CMK (cell line): ENCODE results near the gene RAB20.
"Not testable (repeated sequence)": the region's sequence is repeated elsewhere in the genome, so short reads cannot be mapped to it uniquely, and the experiment has no call there.

Experiments used
- DNase-seq: peaks from one replicate; pipeline ENCODE4 v3.0.0-alpha.2; 2010; ENCODE audit warnings: low read depth

RAB20 gene

GRCh38 chr13:110575322-110576069, 14.0 kb upstream of the RAB20 start:
- DNase-seq = no peak

- DNase-seq = no peak
Measured at GRCh38 chr13:110574161-110574560, 12.6 kb upstream of the RAB20 start.

- DNase-seq = no peak
Measured at GRCh38 chr13:110572778-110573118, 11.2 kb upstream of the RAB20 start.

- no peak for DNase-seq
Measured at GRCh38 chr13:110571896-110572777, 10.6 kb upstream of the RAB20 start.

- no peak for DNase-seq
Measured at GRCh38 chr13:110570886-110571285, 9.4 kb upstream of the RAB20 start.

GRCh38 chr13:110569962-110570361, 8.4 kb upstream of the RAB20 start:
- not testable (repeated sequence) for DNase-seq

GRCh38 chr13:110568612-110569011, 7.1 kb upstream of the RAB20 start:
- DNase-seq = no peak

GRCh38 chr13:110566171-110566570, 4.6 kb upstream of the RAB20 start:
- DNase-seq = no peak

- DNase-seq = no peak
Measured at GRCh38 chr13:110565296-110565695, 3.8 kb upstream of the RAB20 start.

GRCh38 chr13:110564472-110564985, 3.0 kb upstream of the RAB20 start:
- no peak for DNase-seq

- DNase-seq = no peak
Measured at GRCh38 chr13:110563463-110563774, 1.9 kb upstream of the RAB20 start.

GRCh38 chr13:110562696-110563462, 1.4 kb upstream of the RAB20 start:
- no peak for DNase-seq

GRCh38 chr13:110562036-110562597, 595 bp upstream of the RAB20 start:
- no peak for DNase-seq

GRCh38 chr13:110560601-110561343, 750 bp downstream of the RAB20 start:
- DNase-seq = no peak

- no peak for DNase-seq
Measured at GRCh38 chr13:110559986-110560385, 1.5 kb downstream of the RAB20 start.

- no peak for DNase-seq
Measured at GRCh38 chr13:110559429-110559943, 2.0 kb downstream of the RAB20 start.

GRCh38 chr13:110557610-110558305, 3.8 kb downstream of the RAB20 start:
- no peak for DNase-seq

GRCh38 chr13:110557082-110557481, 4.4 kb downstream of the RAB20 start:
- no peak for DNase-seq

GRCh38 chr13:110556224-110556606, 5.3 kb downstream of the RAB20 start:
- no peak for DNase-seq

- DNase-seq = peak; percentile 18
Measured at GRCh38 chr13:110555601-110556223, 5.8 kb downstream of the RAB20 start.
